HEK293 (cell line): ENCODE data around the gene TMEM250.
A peak's percentile ranks its signal among the peaks of the same experiment; 100 is the strongest.

Source experiments
- HOXD13 ChIP-seq: sonication (generic); formaldehyde crosslinking; IDR thresholded peaks from 2 replicates; pipeline ENCODE4 v1.8.0; 2022; ENCODE audit warnings: missing genetic modification reagents, borderline replicate concordance
- KLF1 ChIP-seq: fragments of 450-650 bp; formaldehyde crosslinking; IDR thresholded peaks from 2 replicates; pipeline ENCODE4 v1.5.1; 2016; ENCODE audit warnings: missing biosample characterization, missing genetic modification characterization
- MZF1 ChIP-seq: fragments of 450-650 bp; formaldehyde crosslinking; IDR thresholded peaks from 2 replicates; pipeline ENCODE4 v1.5.1; 2017; ENCODE audit warnings: missing biosample characterization, missing genetic modification characterization, borderline replicate concordance
- PBX3 ChIP-seq: sonication (generic); formaldehyde crosslinking; IDR thresholded peaks from 2 replicates; pipeline ENCODE4 v1.8.1; 2022; ENCODE audit warnings: mild to moderate bottlenecking, moderate library complexity, missing genetic modification reagents
- PRDM4 ChIP-seq: fragments of 450-650 bp; formaldehyde crosslinking; IDR thresholded peaks from 2 replicates; pipeline ENCODE4 v1.5.1; 2017; ENCODE audit warnings: missing biosample characterization, missing genetic modification characterization
- SCRT1 ChIP-seq: fragments of 450-650 bp; formaldehyde crosslinking; IDR thresholded peaks from 2 replicates; pipeline ENCODE4 v1.5.1; 2016; ENCODE audit warnings: missing biosample characterization, missing genetic modification characterization, borderline replicate concordance
- ZBTB6 ChIP-seq: fragments of 450-650 bp; formaldehyde crosslinking; IDR thresholded peaks from 2 replicates; pipeline ENCODE4 v1.5.1; 2017; ENCODE audit warnings: missing biosample characterization, missing genetic modification characterization
- ZFHX2 ChIP-seq: fragments of 450-650 bp; formaldehyde crosslinking; conservative IDR thresholded peaks from 2 replicates; pipeline ENCODE4 v1.5.1; 2016; ENCODE audit warnings: missing biosample characterization, missing genetic modification characterization
- ZIC2 ChIP-seq: fragments of 450-650 bp; formaldehyde crosslinking; IDR thresholded peaks from 2 replicates; pipeline ENCODE4 v1.5.1; 2016; ENCODE audit warnings: missing biosample characterization, missing genetic modification characterization
- ZNF114 ChIP-seq: fragments of 450-650 bp; formaldehyde crosslinking; IDR thresholded peaks from 2 replicates; pipeline ENCODE4 v1.5.0; 2017; ENCODE audit warnings: missing biosample characterization, missing genetic modification characterization
- ZNF140 ChIP-seq: fragments of 450-650 bp; formaldehyde crosslinking; IDR thresholded peaks from 2 replicates; pipeline ENCODE4 v1.5.1; 2016; ENCODE audit warnings: missing biosample characterization, missing genetic modification characterization
- ZNF148 ChIP-seq: fragments of 450-650 bp; formaldehyde crosslinking; IDR thresholded peaks from 2 replicates; pipeline ENCODE4 v1.5.0; 2017; ENCODE audit warnings: missing biosample characterization, missing genetic modification characterization, borderline replicate concordance
- ZNF16 ChIP-seq: fragments of 450-650 bp; formaldehyde crosslinking; IDR thresholded peaks from 2 replicates; pipeline ENCODE4 v1.5.1; 2016; ENCODE audit warnings: low read depth, missing biosample characterization, missing genetic modification characterization
- ZNF174 ChIP-seq: fragments of 450-650 bp; formaldehyde crosslinking; IDR thresholded peaks from 2 replicates; pipeline ENCODE4 v1.5.0; 2017; ENCODE audit warnings: missing biosample characterization, mild to moderate bottlenecking, missing genetic modification characterization
- ZNF221 ChIP-seq: fragments of 450-650 bp; formaldehyde crosslinking; IDR thresholded peaks from 2 replicates; pipeline ENCODE4 v1.5.1; 2017; ENCODE audit warnings: missing biosample characterization, missing genetic modification characterization, borderline replicate concordance
- ZNF26 ChIP-seq: fragments of 450-650 bp; formaldehyde crosslinking; IDR thresholded peaks from 2 replicates; pipeline ENCODE4 v1.5.1; 2016; ENCODE audit warnings: missing biosample characterization, missing genetic modification characterization
- ZNF48 ChIP-seq: fragments of 450-650 bp; formaldehyde crosslinking; IDR thresholded peaks from 2 replicates; pipeline ENCODE4 v1.5.1; 2016; ENCODE audit warnings: missing biosample characterization, missing genetic modification characterization
- ZNF488 ChIP-seq: fragments of 450-650 bp; formaldehyde crosslinking; IDR thresholded peaks from 2 replicates; pipeline ENCODE4 v1.5.1; 2016; ENCODE audit warnings: missing biosample characterization, missing genetic modification characterization
- ZNF560 ChIP-seq: fragments of 450-650 bp; formaldehyde crosslinking; IDR thresholded peaks from 2 replicates; pipeline ENCODE4 v1.5.1; 2017; ENCODE audit warnings: missing biosample characterization, missing genetic modification characterization, borderline replicate concordance
- ZNF585B ChIP-seq: fragments of 450-650 bp; formaldehyde crosslinking; IDR thresholded peaks from 2 replicates; pipeline ENCODE4 v1.5.1; 2016; ENCODE audit warnings: missing biosample characterization, missing genetic modification characterization
- ZNF596 ChIP-seq: fragments of 450-650 bp; IDR thresholded peaks from 2 replicates; pipeline ENCODE4 v1.5.0; 2018; ENCODE audit warnings: missing biosample characterization, mild to moderate bottlenecking, missing genetic modification characterization, moderate library complexity
- ZNF639 ChIP-seq: fragments of 450-650 bp; formaldehyde crosslinking; IDR thresholded peaks from 2 replicates; pipeline ENCODE4 v1.5.1; 2016; ENCODE audit warnings: missing biosample characterization, missing genetic modification characterization
- ZNF747 ChIP-seq: fragments of 450-650 bp; formaldehyde crosslinking; IDR thresholded peaks from 2 replicates; pipeline ENCODE4 v1.5.1; 2016; ENCODE audit warnings: missing biosample characterization, missing genetic modification characterization
- ZNF843 ChIP-seq: fragments of 450-650 bp; formaldehyde crosslinking; IDR thresholded peaks from 2 replicates; pipeline ENCODE4 v1.5.1; 2016; ENCODE audit warnings: missing biosample characterization, missing genetic modification characterization
- ZSCAN30 ChIP-seq: fragments of 450-650 bp; IDR thresholded peaks from 2 replicates; pipeline ENCODE4 v1.5.1; 2018; ENCODE audit warnings: missing biosample characterization, mild to moderate bottlenecking, missing genetic modification characterization, moderate library complexity

The TMEM250 gene

GRCh38 chr9:136120438-136120844, 1.8 kb upstream of the TMEM250 start (continued):
- TF ChIP-seq PBX3 (no peak), ZNF26 (no peak), ZBTB6 (tag by site-specific recombination) (0 out of 2 replicates have a peak, but pooled peaks have one; percentile 41), KLF1 (peak; percentile 65), ZNF114 (tag by site-specific recombination) (no peak), ZNF221 (tag by site-specific recombination) (no peak), ZNF560 (tag by site-specific recombination) (no peak), ZFHX2 (tag by site-specific recombination) (no peak), HOXD13 (CRISPR knock-in tag) (no peak), ZNF48 (tag by site-specific recombination) (no peak), ZNF596 (tag by site-specific recombination) (no peak), ZNF843 (tag by site-specific recombination) (no peak), ZNF639 (tag by site-specific recombination) (no peak), ZNF140 (tag by site-specific recombination) (no peak), ZIC2 (tag by site-specific recombination) (peak; percentile 77), ZNF747 (tag by site-specific recombination) (no peak), SCRT1 (no peak), ZNF585B (tag by site-specific recombination) (no peak), ZSCAN30 (tag by site-specific recombination) (no peak), PRDM4 (tag by site-specific recombination) (no peak), ZNF16 (tag by site-specific recombination) (no peak), MZF1 (no peak), ZNF148 (tag by site-specific recombination) (no peak), ZNF488 (no peak), ZNF174 (no peak)
